ENCODE data around the gene CDKAL1. TPM values are rescaled to one million over a fixed set of nuclear protein-coding genes. Genes with fewer than 3 reads are reported as not detected.

The CDKAL1 gene
- total RNA-seq, 1 donor from 2014 or later: 47.6 TPM

DNA sequence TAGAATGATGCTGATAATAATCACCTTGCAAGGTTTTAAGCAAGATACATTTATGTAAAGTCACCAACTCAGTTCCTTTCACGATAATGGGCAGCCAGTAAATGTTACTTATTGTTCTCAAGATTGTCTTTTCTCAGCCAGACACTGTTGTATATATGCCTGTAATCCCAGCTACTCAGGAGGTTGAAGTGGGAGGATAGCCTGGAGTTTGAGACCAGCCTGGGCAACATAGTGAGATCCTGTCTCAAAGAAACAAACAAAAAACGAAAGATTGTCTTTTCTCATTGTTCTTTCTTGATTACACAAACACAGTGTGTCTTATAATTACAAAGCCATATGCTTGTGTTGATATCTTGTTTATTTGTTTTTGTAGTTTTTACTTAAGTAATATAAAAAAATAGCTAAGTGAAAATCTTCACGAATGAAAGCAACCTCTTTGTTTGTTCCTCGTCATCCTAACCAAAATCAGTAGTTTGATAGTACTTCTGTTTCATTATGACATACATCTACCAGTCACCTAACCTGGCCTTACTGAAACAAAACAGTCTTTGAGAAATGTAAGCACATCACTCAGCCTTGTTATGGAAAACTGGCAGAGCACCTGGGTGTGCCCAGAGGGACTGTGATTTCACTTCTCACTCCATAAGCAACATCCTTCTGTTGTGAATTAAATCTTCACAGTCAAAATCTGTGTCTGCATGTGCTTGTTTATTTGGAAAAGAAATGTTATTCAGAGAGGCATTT, 623.1 kb downstream of the CDKAL1 start:
- no peak for DNase-seq

DNA sequence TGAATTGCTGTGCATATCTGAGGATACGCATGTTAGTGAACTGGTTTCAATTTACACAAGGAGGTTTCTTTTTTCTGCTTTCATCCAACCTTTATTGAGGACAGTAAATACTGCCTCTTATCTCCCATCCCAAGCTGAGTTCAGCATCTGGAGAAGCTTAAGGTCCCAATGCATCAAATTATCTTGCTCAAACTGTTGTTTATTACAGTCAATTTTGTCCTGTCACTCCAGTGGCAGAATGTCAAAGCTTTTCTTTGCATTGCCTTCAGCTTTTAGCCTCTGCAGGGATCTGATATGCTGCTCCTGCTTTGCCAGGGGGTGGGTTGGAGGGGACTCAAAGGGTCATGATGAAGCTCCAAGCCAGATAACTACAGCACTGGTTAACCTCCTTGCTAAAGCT, 623.9 kb downstream of the CDKAL1 start:
- no peak for DNase-seq

DNA sequence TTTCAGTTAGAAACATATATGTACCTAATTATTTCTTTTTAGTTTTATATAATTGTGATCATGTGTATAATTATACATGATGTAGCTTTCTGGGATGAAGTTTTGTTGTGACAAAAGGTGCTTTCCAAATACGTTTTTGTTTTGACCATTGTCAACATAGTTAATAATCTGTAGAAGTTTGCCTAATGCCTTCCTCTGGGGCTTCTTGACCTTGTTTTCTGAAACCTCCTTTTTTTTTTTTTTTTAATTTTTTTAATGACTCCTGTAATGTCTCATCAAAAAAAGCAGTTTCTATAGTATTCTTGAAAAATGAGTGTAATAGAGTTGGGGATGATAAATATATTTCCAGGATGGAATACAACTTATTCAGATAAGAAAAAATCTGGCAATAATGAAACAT, 624.6 kb downstream of the CDKAL1 start:
- no peak for DNase-seq

DNA sequence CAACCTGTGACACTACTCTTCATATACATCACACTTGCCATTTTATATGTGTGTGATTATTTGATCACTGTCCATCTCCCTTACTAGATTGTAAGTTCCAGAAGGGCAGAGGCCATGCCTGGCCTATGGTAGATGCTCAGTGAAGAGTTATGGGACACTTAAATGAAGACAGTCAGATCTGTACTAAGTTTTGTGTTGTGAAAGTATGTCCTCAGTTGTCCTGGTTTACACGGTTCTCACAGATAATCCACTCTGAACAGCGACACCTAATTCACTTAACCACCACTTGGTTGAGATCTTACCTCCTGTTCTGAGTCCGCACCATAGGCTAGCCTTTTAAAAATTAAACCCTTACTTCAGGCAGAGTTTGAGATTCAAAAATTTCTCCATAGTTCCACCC, 625.2 kb downstream of the CDKAL1 start:
- DNase-seq: no peak

DNA sequence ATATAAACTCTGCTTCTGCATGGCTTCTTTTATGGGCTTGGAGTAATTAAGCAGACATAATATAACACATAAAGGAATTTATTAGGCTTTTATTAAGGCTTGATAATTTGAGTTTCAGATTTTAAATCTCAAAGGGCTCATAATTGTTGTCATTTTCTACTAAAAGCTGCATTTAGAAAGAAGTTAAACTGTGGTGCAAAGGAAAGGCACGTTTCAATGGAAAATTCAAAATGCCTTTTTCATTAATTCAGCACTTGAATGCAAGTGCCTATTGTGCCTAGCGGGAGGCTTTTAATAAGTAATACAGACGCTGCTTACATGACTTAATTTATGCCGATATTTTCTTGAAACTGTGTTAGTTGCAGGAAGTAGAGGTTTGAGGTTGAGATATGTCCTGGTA, 627.5 kb downstream of the CDKAL1 start:
- DNase-seq: no peak

DNA sequence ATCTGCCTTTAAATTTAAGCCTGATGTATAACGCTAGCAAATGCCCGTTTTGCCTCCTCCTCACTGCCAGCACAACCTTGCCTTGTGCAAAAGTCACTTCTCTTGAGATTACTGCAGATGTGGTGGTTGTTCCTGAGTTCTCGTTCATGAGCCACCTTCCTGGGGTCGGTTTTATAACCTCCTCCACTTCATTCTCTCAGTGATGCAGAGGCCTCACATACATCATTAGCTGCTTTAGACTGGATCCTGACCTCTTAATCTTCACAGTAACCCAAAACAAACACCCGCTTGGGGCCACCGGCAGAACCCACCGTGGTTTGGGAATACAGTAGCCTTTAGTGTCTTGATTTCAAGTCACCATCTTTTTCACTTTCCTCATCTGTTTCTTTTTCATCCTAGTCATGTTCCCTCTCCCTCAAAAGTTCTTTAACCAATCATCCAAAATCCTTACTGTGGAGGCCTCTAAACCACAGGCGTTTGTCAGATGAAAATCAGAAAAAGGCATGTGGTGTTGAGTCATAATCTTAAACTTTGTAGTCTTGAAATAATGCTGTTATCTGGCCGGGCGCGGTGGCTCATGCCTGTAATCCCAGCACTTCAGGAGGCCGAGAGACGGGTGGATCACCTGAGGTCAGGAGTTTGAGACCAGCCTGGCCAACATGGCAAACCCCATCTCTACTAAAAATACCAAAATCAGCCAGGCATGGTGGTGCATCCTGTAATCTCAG, 629.0 kb downstream of the CDKAL1 start:
- DNase-seq: no peak

DNA sequence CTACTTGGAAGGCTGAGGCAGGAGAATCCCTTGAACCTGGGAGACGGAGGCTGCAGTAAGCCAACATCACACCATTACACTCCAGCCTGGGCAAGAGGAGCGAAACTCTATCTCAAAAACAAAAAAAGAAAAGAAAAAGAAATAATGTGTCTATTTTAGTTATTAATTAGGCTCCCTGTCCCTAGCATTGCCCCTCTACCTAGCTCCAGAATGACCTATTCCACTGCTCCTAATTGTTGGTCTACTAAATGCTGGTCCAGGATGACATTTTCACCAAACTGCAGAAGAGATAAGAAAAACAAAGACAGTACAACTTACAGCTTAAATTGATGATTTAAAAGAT, 629.6 kb downstream of the CDKAL1 start:
- DNase-seq: no peak

DNA sequence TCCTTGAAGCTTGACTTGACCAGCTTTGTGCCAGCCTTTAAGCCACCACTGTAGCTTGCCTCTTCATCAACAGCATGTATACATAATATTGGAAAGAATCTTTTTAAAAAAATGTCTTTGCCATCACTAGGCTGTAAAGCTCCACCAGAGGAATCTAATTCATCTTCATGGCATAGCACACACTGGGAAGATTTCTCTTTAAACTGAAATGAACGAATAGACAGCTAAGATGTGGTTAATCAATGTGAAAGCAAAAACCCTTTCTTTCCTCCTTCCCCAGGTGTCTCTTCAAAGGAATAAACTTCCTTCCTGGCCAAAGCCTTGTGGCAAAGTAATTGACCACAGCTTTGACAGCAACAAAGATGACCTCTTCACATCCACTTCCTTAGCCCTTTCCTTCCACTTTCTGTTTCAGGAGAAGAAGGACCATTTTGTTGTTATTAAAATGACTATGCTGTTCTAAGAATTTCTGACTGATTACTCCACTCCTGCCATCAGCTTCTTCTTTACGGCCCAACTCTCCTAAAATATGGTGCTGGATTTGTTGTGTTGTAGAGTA, 630.6 kb downstream of the CDKAL1 start:
- no peak for DNase-seq

DNA sequence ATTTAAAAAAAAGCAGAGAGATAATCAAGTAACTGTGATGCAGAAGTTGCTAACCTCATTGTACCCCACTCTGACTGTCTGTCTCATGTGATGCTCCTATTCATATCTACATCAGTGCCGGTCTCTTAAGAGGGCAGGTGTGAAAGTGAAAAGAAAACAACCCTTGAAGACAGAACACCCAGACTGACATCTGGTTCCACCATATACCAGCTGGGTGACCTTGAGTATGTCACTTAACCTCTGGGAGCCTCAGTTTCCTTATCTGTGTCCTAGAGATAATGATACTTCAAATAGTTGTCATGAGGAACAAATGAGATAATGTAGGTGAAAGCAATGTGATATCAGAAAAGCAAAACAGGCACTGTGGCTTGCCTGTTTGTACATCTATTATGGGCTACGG, 632.5 kb downstream of the CDKAL1 start:
- no peak for DNase-seq

DNA sequence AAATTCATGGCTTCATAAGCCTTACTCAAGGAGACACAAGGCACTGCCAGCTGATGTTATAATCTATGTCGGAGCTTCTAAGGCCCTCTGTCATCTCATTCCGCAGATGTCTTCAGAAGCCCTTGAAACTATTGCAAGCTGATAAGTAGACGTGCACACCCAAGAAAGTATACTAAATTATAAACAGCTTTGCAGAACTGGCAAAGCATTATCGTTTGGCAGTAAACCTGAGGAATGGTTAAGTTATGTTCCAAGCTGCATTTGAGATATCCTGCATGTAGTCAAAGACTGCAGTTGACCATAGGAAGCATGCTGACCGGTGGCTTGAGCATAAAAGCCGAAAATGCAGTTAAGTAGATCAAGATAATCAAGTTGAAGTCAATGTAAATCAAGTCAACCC, 633.5 kb downstream of the CDKAL1 start:
- no peak for DNase-seq

DNA sequence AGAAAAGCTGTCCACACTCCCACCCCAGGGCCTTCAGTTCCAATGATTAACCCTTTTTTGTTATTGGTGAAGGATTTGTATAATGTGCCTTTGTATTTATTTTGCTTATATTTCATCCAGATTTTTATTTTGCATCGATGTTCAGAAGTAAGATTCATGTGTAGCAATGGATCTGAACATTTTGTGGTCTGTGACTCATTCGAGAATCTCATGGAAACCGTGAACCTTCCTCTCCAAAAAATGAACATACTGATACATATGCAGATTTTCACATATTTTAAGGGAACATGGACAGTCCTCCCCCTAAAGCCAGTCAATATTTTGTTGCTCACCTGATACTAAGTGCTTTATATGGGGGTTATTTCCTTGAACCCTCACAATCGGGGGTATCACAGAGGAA, 637.5 kb downstream of the CDKAL1 start:
- no peak for DNase-seq

DNA sequence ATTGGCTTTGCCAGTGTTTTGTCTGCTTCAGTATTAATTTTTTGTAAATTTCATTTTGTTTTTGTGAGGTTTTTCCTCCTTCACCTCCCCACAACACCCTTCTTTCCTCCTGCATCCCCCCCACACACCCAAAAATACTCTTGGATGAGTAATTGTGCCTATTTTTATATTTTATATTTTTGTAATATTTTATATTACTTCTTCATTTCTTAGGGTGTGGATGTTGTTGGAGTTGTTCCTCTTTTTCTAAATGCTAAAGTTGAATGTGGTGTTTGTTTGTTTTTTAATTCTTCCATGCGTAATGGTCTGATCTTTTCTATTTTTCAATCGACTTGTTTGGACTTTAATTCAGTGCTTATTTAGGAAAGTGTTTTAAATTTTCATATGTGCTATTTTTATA, 638.8 kb downstream of the CDKAL1 start:
- DNase-seq: no peak

DNA sequence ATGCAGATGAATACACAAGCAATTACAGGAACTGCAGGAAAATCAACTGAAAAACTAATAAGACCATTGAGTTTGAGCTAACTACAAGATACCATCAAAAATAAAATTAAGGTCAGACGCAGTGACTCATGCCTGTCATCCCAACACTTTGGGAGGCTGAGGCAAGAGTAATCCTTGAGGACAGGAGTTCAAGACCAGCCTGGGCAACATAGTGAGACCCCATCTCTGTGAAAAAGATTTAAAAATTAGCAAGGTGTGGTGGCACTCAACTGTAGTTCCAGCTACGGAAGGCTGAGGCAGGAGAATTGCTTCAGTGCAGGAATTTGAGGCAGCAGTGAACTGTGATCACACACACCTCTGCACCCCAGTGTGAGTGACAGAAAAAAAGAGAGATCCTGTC, 639.4 kb downstream of the CDKAL1 start:
- no peak for DNase-seq

DNA sequence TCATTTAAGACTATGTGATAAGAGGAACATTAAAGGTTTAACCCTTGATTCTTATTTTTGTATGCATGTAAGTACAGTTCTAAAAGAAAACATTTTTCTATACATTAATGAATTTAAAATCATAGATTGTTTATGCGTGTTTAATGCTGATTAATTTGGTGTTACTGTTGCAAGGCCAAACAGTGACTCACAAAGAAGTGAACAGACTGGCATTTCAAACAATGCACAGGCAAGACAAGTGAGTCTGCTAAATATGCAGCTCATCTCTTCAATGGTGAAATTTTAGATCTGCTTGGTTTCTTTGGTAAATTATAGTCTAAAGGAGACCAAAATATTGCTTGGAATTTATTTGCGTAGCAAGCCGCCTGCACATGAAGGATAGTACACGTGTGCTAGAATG, 641.9 kb downstream of the CDKAL1 start:
- DNase-seq: no peak

DNA sequence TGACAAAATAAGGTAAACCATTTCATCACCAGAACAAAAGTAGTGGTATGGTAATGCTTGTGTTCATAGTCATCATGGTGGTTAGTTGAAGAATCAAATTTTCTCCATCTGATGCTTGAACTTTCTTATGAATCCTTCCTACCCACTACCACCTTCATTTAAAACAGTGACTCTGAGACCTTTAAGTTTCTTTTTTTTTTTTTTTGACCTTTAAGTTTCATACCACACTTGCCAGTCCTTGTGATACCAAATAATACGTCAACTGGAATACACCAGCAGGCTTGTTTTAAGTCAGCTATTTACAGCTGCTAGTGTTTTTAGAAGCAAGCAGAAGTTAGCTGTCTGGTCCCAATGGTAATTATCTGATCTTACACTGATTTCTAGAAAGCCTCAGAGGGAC, 645.9 kb downstream of the CDKAL1 start:
- DNase-seq: no peak

DNA sequence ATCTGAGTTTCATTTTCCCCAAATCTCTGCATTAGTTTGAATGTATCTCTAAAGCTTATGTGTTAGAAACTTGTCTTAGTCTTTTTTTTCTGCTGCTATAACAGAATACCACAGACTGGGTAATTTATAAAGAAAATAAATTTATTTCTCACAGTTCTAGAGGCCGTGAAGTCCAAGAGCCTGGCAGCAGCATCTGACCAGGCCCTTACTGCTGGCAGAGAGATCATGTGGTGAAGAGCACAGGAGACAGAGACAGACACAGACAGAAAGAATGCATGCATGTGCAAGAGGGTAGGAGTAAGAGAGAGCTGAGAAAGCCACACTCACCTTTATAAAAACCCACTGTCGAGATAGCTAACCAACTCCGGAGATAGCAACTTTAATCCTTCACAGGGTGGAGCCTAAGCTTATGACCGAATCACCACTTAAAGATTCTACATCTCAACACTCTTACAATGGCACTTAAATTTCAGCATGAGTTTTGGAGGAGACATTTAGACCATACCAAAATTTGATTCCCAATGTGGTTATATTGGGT, 646.6 kb downstream of the CDKAL1 start:
- DNase-seq: no peak

DNA sequence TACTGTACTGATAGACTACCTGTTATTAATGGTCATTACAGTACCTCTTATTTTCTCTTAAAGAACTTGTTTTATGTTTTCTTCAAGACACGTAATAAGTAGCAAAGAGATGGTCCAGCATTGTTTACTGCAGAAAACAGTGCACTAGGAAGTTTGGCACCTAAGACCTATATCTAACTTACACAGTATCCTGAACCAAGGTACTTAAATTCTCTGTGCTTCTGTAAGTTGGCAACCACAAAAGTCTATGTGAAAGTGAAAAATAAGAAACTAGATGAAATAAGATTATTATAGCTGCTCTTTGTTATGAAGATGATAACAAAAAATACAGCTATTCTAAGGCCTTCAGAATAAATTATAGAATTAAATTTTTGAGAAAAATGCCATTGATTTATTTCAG, 647.6 kb downstream of the CDKAL1 start:
- no peak for DNase-seq

DNA sequence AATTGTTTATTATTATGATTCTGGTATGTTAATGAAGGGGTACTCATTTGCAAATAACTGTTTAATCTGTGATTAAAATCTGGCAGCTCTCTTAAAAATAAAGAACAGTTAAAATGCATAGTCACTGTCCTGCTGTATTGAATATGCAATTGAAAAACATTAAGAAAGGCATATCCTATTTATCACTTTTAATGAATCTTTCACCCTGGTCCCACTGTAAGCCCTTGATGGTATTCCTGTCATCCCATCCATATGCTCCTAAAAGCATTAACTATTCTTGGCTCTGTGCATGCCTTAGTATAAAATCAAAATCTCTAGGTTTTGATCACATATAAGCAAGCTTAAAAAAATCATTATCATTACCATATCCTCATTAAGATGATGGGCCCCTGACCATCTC, 648.3 kb downstream of the CDKAL1 start:
- DNase-seq: no peak

DNA sequence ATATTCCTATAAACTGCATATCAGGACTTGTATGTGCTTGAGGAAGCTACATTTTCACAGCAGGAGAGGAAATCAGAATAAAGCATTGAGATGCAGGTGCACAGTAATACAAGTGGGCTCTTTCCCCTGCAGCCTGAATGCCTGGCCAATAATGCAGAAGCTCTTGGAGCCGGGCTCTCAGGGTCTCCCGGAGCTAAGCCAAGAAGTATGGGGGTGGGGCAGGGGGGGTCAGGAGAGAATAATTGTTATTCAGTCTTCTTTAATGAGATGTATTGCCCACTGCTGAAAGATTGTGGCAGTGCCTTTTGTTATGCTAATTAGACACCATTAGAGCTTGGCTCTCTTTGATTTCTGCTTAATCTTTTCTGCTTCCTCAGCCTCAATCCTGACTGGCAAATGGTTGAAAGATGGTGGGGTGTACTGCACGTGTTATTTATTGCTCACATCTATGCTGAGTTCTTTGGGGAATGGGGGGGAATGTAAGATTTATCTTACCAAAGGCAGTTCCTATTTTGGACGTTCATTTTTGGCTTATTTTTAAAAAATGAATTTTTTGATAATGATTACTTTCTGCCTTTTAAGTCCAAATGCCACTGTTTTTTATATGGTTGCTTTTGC, 651.7 kb downstream of the CDKAL1 start:
- no peak for DNase-seq

DNA sequence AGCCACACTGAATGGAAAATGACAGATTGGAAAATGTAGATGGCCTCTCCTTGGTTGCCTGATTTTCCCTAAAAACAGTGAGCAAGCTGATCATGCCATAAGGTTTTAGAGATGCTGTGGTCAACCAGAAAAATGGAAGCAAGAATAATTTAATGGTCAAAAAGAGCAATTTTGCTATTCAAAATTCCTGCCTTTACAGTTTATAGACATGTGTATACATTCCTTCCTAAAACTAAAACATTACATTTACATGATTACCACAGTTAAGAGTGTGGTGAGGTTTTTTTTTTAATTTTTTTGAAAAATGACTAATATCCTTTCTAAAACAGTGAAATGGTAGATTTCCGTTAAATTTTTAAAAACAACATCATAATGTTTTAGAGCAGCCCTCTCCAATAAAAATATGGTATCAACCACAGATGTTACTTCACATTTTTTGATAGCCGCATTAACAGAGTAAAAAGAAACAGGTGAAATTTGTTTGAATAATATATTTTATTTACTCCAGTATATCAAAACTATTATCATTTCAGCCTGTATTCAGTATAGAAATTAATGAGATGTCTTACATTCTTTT, 652.3 kb downstream of the CDKAL1 start:
- no peak for DNase-seq

DNA sequence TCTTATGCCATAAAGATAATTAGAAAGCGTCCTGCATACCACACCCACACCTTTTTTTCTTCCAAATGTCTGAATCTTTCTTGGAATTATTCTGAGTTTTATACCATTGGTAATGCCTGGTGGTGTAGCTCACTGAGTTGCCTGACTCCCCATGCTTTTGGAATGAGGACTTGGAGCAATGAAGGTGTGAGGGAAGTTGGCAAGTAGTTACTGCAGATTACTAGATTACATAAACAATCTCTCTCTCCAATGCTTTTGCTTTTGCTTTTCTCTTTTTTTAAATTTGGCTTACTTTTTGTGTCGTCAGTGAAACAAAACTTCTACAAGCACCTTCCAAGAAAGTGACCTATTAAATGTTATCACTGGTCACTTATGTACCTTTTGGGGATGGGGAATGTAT, 653.2 kb downstream of the CDKAL1 start:
- no peak for DNase-seq

DNA sequence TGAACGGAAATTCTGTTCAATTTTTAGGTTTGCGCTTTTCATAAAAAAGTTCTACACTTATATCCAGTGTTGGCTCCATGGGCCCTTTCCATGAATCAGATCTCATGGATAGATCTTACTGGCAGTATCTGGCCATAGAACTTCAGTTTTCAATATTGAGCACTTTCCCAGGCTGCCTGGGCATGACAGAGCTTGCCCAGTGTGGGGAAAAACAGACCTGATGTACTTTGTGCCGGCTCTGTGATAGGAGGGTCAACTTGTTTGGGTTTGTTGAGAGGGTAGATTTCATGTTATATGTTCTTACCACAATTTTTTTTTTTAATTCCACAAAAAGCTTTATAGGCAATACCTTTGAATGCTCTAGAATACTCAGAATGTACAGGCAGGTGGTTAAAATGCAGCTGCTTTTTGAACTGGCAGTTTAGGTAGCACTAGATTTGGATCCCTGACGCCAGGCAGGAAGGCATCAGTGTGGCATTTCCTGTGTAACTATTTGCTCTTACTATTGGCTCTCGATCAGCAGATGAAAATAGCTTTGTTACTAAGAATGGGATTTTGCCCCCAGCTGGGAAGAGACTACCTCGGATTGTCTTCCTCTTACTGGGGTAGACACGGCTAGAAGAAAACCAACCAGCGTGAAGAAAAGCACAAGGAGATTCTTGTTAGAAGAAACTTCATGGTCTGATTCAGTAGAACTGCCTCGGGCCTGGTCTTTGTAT, 654.4 kb downstream of the CDKAL1 start:
- no peak for DNase-seq
